Fibroblast of skin of scalp (primary cell): Measurements from ENCODE around the gene IGFBP2.

Experiments
- DNase-seq: peaks from one replicate; pipeline ENCODE4 v3.0.0-alpha.2; 2013

IGFBP2 gene

DNA sequence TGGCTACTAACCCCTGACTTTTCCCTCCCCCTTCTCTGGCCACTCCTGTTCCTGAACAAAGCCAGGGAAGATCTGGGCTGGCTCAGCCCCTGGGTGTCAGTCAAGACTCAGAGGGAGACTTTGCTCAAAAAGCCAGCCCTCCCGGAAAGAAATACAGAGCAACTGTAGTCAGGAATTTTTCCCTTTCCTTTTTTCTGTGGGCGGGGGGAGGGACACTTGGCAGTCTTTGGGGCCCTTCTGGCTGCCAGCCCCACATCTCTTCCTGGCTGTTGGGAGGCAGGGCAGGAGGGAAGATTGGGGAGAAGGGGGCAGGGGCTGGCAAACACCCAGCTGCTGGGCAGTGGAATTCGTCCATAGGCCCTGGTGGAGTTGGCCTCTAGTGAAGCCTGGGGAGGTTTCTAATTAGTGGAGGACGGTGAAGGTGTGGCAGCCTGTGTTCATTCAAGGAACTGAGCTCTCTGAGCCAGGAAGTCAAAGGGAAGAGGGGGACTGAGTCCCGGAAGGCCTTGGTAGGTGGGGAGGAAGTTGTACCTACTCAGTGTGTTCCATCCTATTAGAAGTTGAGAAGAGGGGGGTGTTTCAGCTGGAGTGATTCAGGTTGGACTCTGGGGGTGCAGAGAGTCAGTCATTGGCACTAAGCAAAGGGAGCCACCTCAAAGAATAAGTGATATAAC, 10.9 kb downstream of the IGFBP2 start:
- DNase-seq = peak; percentile 60

DNA sequence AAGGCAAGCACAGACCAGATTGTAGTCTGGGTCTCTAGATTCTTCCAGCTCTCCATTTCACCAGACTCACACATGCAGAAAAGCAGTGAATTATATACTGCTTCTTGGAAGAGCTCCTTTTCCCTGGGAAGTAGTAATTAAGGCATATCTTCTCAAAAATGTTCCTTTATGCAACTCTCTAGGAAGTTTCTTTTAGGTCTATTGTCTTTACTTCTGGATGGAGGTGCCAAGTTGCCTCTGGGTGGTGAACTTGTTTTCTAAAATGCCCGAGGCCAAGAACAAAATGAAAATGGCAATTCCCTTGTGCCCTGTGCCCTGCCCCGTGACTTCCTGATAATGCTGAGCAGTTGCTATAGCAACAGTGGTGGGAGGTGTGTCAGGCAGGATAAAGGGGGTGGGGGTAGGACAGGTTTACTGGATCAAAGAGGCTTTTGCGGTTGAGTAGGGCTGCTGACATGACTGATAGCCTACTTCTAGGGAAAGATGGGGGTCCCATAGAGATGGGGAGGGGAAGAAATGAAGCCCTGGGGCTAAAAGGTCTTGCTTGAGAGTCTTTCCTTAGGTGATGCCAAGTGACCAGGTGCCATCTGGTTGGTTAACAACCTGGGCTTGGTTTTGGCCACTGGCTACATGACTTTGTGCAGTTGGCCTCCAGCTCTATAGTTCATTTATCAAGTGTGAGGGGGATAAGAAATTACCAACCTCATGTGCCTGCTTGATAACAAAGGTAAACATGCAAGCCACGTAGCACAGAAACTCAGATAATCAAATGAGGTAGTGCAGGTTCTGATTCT, 11.8 kb downstream of the IGFBP2 start:
- no peak for DNase-seq

DNA sequence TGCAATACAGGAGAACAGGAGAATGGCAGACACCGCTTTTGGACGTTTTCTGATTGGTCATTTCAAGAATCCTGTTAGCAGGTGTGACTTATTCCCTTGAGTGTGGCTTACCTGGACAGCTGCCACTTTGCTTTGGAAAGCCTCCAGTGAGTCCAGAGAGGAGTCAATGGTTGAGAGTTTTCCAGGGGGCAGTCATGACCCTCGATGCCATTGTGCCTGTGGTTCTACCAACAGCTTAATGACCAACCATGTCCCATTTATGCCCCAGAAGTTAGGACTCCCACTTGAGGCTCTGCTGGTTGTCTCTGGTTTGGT, 12.4 kb downstream of the IGFBP2 start:
- DNase-seq = no peak

DNA sequence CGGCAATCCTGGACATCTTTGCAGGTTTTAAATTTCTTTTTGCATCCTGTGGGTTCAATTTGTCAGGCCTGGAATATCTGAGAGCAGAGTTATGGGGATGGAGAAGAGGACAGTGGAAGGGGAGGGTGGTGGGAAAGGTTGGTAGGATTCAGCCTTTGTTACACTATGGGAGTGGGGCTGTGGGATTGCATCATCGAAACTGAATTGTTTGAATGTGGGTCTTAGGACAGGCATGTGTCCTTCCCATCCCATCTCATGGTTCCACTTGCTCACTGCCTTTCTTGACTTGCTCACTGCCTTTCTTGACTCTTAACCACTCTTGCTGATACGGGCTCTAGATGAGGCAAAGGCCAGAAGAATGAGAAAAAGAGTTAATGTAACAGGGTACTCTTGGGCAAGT, 12.9 kb downstream of the IGFBP2 start:
- DNase-seq = no peak

DNA sequence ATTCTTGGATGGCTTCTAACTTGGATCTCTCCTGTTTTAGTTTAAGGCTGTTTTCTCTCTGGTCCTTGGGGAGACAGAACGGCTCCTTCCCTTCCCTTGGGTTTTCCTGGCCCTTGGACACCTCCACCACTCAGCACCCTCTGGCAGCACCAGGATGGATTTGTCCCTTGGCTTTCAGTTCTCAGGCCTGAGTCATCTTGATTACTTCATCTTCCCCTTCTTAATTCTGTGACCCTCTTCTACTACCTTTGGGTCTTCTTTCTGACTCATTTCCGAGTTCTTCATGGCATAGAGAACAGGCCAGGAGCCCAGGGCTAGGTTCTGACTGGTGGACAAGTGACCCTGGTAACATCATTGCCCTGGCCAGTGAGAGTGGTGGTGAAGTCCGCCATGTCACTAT, 14.9 kb downstream of the IGFBP2 start:
- peak; percentile 37 for DNase-seq

DNA sequence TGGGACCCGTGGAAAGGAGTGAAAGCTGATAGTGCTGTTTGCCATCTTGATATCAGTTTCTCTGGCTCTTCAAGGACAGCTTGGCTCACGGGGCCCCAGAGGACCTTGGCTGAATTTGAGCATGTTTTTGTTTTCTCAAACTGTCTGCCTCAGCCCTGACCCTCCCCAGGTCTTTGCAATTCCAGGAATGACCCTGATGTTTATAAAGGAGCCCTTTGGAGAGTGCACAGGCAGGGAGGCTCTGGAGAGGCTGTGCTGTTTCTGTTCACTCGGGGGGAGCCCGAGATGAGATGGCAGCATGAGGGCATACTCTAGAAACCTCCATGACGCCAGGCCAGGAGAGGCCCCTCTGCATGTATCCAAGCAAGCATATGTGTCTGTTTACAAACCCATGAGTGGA, 16.4 kb downstream of the IGFBP2 start:
- no peak for DNase-seq

DNA sequence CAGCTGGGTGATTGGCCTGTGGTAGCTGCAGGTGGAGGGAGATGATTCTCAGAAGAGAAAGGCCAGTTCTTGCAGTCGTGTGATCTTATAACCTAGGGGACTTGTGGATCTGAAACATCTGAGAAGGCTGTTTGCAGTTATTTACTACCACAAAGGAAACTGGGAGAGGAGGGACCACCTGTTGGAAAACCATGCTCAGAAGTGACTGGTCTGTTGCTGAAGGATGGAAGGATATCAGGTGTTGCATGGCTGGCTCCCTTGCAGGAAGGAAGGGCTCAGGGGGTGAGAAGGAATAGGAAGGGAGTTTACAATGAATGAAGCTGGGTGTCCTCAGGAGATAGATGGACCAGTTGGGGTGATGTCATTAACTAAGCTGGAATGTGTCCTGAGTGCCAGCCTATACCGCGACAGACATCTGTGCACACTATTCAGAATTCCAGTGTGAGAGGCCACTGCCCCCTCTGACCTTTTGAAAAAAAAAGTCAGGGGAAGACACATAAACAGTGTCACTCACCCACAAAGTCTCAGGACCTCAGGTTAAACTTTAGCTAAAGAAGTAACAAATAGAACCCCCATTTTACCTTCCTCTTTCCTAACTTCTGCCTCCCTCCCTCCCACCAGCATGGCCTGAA, 17.5 kb downstream of the IGFBP2 start:
- no peak for DNase-seq

DNA sequence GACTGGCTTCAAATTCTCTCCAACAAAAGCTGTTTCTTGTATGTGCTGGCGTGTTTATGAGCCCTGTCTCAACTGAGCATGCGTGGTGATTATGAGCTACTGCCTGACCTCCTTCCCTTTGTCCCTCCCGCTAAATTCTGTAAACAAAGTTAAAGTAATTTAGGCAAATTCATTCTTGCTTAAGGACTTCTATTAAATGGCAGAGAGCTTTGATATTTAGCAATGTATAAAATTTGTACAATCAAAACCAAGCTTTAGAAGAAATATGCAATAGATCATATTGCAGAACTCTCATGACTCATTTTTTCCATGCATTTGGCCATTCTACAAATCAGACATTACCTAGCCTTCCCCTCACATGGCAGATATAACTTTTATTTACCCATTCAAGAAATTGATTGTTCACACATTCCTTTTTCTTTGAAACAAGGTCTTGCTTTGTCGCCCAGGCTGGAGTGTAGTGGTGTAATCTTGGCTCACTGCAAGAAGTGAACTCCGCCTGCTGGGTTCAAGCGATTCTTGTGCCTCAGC, 18.2 kb downstream of the IGFBP2 start:
- peak; percentile 86 for DNase-seq

DNA sequence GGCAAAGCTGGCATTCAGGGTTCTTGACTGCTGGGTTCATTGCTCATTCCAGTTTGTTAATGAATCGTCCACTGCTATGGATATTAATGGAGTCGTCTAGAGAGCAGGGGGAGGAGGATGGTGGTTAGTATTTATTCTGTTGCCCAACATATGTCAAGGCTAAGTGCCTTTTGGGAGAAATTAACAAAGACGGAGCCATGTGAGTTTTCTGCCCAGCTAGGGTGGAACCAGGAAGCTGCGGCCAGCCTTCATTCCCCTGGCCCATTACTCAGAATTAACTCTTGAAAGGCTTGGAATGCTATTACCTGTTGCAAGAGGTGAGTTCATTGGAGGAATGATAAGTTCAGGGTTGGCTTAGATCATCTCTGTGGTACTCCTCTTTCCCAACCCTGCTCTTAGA, 19.3 kb downstream of the IGFBP2 start:
- no peak for DNase-seq

DNA sequence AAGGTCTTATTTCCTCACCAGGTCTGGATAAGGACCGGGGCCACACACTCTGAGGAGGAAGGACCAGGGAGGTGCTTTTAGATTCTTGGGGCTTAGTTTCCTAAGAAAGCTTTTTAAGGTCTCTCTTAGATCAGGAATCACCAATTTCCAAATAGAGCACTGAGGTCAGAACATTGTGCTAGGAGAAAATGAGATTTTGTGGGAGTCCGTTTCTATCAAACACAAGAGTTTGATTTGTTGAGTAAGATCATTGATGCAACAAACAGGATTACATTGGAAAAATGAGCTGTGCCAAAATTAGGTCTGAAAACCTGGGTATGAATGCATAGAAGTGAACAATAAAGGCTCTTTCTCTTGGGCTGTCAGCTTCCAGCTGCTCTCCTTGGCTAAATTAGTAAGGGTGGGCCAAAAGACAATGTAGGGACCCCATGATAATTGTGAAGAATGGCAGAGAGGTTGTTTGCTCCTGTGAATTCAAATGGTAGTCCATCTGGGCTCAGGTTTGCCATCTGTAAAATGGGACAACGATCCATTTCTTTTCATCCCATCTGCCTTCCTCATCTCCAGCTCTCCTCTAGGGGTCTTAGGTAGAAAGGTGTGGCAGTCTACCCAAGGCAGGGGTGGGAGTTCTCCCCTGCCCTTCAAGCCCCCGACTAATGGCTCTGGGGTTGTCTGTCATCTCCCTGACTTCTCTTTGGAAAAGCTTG, 20.0 kb downstream of the IGFBP2 start:
- DNase-seq = no peak

DNA sequence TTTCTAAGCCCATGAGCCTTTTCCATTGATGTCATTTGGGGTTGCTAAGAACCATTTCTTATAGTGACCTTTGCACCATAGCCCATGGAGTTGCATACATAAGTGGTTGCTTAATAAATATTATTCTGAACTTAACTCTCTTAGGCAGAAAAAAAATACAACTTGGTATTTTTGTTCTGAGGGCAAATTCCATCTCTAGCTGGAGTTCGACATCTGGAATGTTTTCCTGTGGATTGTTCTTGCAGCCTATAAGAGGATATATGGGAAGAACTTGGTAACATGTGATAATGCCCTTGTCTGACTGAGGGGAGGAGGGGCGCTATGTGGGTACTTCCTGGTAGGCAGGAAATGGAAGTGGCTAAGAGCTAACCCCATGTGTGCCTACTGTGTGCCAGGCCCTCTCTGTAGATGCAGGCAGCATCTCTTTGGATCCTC, 20.7 kb downstream of the IGFBP2 start:
- peak; percentile 87 for DNase-seq

DNA sequence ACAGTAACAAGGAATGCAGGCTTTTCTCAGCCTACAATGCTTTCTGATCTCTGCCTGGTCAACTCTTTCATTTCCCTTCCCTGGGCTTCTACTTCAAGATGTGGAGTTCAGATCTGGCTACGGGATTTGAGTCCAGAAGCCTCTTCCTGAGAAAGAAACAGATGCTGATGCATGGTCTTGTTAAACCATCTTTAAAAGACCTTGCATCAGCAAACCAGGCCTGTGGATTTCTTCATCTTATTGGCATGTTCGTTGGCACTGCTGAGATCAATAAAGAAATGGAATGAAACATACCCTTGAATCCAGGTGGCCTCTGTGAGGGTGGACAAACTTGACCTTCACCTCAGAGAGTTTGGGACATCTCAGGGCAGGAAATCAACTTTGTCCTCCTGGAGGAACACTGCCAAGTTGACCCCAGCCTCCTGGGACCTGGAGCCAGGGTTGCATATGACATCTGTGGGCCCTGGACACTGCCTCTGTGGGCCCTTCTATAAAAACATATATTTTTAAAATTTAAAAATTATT, 21.4 kb downstream of the IGFBP2 start:
- DNase-seq = no peak

DNA sequence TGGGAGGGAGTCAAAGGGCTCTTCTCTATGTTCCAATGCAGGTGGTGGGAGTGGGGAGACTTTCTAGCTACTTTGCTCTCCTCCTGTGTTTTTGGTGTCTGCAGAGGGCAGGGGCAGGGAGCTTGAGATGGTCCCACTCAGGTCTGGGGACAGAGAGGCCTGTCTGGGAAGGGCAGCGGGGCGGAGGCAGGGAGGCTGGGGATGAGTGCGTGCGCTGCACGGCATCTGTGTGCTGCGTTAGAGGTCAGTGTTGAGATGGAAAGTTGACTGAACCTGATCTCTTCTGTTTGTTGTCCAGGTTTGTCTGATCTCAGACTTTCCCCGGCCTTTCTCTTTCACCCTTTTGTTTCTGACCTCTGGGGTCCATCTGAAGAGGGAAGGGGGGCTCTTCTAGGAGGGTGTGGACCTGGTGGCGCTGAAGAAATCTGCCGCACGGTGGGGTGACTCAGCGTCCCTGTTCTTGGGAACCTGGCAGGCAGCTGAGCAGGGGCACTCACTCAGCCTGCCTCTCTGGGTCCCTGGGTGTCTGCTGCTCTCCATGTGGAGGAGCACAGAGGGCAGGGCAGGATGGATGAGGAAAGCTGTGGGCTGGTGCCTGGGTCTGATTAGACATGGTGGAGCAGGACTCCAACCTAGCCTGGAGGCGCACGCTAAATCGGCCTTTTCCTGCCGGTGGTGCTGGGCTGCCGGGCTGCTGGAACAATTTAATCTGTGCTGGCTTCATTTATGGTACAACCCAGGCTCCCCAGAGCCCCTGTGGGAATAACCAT, 24.1 kb downstream of the IGFBP2 start:
- no peak for DNase-seq

DNA sequence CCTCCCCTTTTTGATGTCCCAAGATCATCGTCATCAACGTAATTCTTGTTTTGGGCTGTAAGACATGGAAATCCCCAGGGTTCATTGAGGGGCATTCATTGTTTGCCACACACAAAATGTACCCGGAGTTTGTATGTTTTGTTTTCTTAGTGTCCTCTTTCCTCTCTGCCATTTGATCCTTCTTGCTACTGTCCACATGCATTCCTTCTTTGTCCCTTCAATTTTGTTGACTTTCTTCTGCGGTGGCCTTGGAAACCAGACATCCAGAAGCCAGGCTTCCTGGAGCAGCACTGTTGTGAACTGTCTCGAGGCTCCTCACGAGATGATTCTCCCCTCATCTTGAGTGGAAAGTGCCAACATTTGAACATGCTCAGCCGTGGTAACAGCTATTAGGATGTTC, 24.8 kb downstream of the IGFBP2 start:
- no peak for DNase-seq

DNA sequence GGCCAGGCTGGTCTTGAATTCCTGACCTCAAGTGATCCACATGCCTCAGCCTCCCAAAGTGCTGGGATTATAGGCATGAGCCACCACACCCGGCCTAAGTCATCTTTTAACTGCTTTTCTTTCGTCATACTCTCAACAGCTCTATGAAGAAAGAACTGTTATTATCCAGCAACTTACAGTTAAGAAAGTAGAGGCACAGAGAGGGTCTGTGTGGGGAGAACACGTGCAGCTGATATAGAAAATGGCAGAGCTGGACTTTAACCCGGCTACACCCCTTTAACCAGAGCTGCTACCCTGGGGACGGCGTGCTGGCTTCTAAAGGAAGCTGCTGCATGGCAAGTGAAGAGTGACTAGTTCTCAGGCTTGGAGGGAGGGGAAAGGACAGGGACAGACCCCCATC, 25.5 kb downstream of the IGFBP2 start:
- no peak for DNase-seq

DNA sequence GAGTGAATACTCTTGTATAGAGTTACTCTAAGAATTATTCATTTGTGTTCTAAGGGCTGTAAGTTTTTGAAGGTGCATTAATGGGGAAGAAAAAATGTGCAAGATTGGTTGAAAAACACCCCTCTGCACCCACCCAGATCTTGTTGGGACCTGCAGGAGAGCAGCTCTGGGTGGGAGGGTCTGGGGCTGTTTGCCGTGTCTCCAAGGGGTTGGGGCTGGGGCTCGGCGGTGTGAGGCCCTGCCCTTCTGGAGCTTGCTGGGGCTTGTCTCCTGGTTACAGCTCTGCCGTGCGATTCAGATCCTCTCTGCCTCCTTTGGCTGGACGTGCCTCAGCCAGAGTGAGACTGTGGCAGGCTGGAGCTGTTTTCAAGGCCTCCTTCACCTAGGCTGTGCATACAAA, 26.1 kb downstream of the IGFBP2 start:
- no peak for DNase-seq

DNA sequence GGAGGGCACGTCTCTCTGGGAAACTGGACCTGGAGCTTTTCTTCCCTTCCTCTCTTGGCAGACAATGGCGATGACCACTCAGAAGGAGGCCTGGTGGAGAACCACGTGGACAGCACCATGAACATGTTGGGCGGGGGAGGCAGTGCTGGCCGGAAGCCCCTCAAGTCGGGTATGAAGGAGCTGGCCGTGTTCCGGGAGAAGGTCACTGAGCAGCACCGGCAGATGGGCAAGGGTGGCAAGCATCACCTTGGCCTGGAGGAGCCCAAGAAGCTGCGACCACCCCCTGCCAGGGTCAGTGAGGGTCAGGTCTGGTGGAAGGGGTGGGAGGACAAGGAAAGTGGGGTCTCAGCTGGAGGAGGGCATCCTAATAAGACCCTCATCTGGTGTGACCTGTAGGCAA, 27.3 kb downstream of the IGFBP2 start:
- DNase-seq = no peak

DNA sequence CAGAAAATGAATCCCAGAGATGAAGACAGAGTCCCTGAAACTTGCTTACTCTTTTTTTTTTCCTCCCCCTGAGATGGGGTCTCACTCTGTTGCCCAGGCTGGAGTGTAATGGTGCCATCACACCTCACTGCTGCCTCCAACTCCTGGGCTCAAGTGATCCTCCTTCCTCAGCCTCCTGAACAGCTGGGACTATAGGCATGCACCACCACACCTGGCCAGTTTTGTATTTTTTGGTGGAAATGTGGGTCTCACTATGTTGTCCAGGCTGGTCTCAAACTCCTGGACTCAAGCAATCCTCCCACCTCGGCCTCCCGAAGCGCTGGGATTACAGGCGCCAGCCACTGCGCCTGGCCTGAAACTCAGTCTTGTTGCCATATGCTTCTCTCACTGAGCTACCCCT, 27.8 kb downstream of the IGFBP2 start:
- no peak for DNase-seq

DNA sequence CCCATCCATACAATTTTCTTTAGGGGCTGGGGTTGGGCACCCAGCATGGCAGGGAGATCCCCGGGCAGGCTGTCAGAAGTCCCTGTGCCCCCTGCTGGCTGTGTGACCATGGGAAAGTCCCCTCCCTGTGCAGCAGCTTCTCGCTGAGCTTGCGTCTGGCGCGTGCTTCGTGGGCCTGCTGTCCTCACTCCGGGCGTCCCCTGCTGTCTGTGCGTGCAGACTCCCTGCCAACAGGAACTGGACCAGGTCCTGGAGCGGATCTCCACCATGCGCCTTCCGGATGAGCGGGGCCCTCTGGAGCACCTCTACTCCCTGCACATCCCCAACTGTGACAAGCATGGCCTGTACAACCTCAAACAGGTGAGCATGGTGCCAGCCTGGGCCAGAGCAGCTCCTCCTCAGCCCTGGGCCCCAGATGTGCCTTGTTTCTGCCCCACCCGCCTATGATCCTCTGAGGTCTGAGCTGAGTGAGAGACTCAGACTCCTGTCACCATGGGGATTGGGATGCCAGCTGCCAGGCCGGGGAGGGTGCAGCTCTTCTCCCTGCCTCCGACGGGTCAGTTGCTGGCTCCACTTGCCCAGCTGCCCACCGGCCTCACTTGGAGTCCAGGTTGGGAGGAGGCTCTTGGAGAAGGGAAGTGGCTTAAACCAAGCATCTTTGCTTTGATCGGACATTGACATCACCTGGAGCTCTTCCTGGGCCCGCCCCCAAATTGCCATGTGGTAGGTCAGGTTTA, 28.6 kb downstream of the IGFBP2 start:
- no peak for DNase-seq

DNA sequence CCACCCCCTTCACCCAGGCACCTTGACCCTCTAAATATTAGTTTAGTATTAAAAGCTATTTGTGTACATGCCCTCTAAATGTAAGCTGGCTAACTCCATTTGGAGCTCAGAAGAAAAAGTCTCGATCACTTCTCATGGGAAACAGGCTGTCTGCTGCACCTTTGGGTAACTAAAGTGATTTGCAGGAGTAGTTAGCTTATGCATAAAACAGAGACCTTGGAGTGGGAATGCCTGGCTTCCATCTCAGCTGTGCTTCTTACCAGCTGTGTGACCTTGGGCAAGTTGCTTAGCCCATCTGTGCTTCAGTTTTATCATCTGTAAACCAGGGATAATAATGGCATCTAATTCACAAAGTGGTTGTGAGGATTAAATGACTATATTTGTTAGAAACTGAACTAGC, 29.9 kb downstream of the IGFBP2 start:
- no peak for DNase-seq

DNA sequence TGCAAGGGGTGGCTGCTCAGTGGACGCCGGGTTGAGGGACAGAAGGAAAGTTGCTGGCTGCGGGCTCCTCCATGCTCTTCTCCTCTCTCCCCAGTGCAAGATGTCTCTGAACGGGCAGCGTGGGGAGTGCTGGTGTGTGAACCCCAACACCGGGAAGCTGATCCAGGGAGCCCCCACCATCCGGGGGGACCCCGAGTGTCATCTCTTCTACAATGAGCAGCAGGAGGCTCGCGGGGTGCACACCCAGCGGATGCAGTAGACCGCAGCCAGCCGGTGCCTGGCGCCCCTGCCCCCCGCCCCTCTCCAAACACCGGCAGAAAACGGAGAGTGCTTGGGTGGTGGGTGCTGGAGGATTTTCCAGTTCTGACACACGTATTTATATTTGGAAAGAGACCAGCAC, 30.6 kb downstream of the IGFBP2 start:
- DNase-seq = no peak
